PC-3 (cell line): ENCODE measurements around the gene EMP2. TPM values are rescaled to one million over a fixed set of nuclear protein-coding genes. Genes with fewer than 3 reads are reported as not detected.

Experiments used
- ATAC-seq: fragments of 200-7000 bp; cut with Tn5 transposase; 2 replicates; pipeline ENCODE4 v1.9.1; 2020; ENCODE audit warnings: mild to moderate bottlenecking, moderate library complexity
- BruUV-seq: library from RNA; stranded (reverse); fragments of 400-500 nt; replicated peaks from 2 replicates; lab custom pipeline; 2021; lab: Mats Ljungman, UMichigan
- CTCF ChIA-PET: fragments of 300-600 bp; sonication (Branson Sonifier 250); formaldehyde crosslinking; loops from one replicate; lab custom pipeline; 2022; ENCODE audit warnings: antibody characterized with exemption; lab: Charles Lee
- POLR2A ChIA-PET: fragments of 300-600 bp; sonication (Branson Sonifier 250); formaldehyde crosslinking; loops from one replicate; lab custom pipeline; 2022; ENCODE audit warnings: antibody characterized with exemption; ENCODE audit not compliant: unreplicated experiment; lab: Charles Lee
- DNase-seq: peaks from one replicate; pipeline ENCODE4 v3.0.0-alpha.2; 2015
- H2AFZ ChIP-seq: fragments of 300-600 bp; sonication (generic); 2 replicates; pipeline ENCODE4 v1.6.0; 2016; ENCODE audit warnings: antibody characterized with exemption, low read length
- H3F3A ChIP-seq: fragments of 300-600 bp; sonication (generic); one replicate; pipeline ENCODE4 v1.6.0; 2017; ENCODE audit warnings: antibody characterized with exemption, low read length, control low read depth, mild to moderate bottlenecking; ENCODE audit not compliant: unreplicated experiment
- H3K27ac ChIP-seq: fragments of 300-600 bp; sonication (generic); 2 replicates; pipeline ENCODE4 v1.5.1; 2016; ENCODE audit warnings: mild to moderate bottlenecking, low read length
- H3K27me3 ChIP-seq: fragments of 300-600 bp; sonication (generic); 2 replicates; pipeline ENCODE4 v1.6.1; 2016; ENCODE audit warnings: low read length, mixed read lengths
- H3K36me3 ChIP-seq: fragments of 300-600 bp; sonication (generic); 2 replicates; pipeline ENCODE4 v1.6.1; 2016; ENCODE audit warnings: low read depth, mixed run types, low read length, mixed read lengths
- H3K4me1 ChIP-seq: fragments of 300-600 bp; sonication (generic); 2 replicates; pipeline ENCODE4 v1.5.1; 2016; ENCODE audit warnings: low read length; ENCODE audit not compliant: insufficient read depth
- H3K4me2 ChIP-seq: fragments of 300-600 bp; sonication (generic); 2 replicates; pipeline ENCODE4 v1.6.0; 2016; ENCODE audit warnings: low read length
- H3K4me3 ChIP-seq: fragments of 300-600 bp; sonication (generic); 2 replicates; pipeline ENCODE4 v1.5.1; 2016; ENCODE audit warnings: mild to moderate bottlenecking, low read length, mixed read lengths
- H3K79me2 ChIP-seq: fragments of 300-600 bp; sonication (generic); 2 replicates; pipeline ENCODE4 v1.6.1; 2017; ENCODE audit warnings: low read length, mixed read lengths
- H3K9ac ChIP-seq: fragments of 300-600 bp; sonication (generic); 2 replicates; pipeline ENCODE4 v1.6.0; 2016; ENCODE audit warnings: mild to moderate bottlenecking, low read length
- H3K9me2 ChIP-seq: fragments of 300-600 bp; sonication (generic); replicated peaks from 2 replicates; pipeline ENCODE4 v1.6.1; 2016; ENCODE audit warnings: mixed run types, low read length, mixed read lengths
- H3K9me3 ChIP-seq: fragments of 300-600 bp; sonication (generic); 2 replicates; pipeline ENCODE4 v1.6.1; 2016; ENCODE audit warnings: low read length, mixed read lengths
- H4K20me1 ChIP-seq: fragments of 300-600 bp; sonication (generic); 2 replicates; pipeline ENCODE4 v1.6.1; 2016; ENCODE audit warnings: low read length, mixed read lengths
- EZH2 ChIP-seq: fragments of 300-600 bp; sonication (generic); IDR thresholded peaks from one replicate; pipeline ENCODE4 v1.6.1; 2017; ENCODE audit warnings: antibody characterized with exemption, mild to moderate bottlenecking, low read length; ENCODE audit not compliant: unreplicated experiment
- EZH2phosphoT487 ChIP-seq: fragments of 300-600 bp; sonication (generic); IDR thresholded peaks from 2 replicates; pipeline ENCODE4 v1.6.1; 2018; ENCODE audit warnings: mild to moderate bottlenecking, antibody characterized with exemption, low read length, borderline replicate concordance
- intact Hi-C: fragments of 100-400 bp; cut with micrococcal nuclease; formaldehyde crosslinking; loops from 2 replicates; pipeline ENCODE4 v1.9.0; 2023
- total RNA-seq: library from RNA; depleted of rRNA; stranded (reverse); fragments of >200 nt; gene quantifications from 2 replicates; pipeline ENCODE4 v1.2.3, GENCODE V29; 2014
- TF ChIP-seq, protein P1 (sequence below): fragments of 300-600 bp; sonication (generic); conservative IDR thresholded peaks from 2 replicates; pipeline ENCODE4 v1.5.1; 2017; ENCODE audit warnings: antibody characterized with exemption, low read depth, mild to moderate bottlenecking, low read length

EMP2 gene
- total RNA-seq, 1 experiment from 2014 or later = 38.7 TPM

DNA sequence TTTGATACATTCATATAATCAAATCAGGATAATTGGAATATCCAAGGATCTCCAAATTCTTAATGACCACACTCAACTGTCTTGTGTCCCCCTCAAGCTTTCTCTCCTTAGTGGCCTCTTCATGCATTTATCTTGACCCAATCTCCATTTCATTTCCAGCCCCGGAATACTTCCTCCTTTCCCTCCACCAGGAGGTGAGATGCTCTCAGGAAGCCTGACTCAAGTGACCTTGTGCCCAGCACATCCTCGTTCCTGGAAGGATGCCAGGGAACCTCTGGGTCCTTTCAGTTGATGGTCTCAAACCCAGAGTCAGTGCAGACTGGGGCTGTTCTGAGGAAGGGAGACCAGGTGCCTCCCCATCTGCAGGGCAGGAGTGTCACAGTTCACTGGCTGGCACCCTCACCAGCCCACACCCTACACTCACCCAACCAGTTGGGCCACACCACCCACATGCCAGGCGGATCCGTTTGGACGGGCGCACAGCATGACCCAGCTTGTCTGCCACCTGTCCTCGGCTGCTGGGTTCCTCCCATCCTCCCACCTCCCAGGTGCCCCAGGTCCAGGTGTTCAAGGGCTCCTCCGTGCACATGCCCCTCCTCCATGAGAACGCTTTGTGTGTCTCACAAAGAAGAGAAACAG, 14.0 kb upstream of the EMP2 start:
- Histone ChIP-seq H4K20me1 (no peaks in the 10 kb centered on the region), H3K9me2 (no peaks in the 10 kb centered on the region), H3K36me3 (no peaks in the 10 kb centered on the region), H2AFZ (0 out of 2 replicates have a peak overlapping the region, but pooled peaks have one; percentile 11), H3K27me3 (no peaks in the 10 kb centered on the region), H3K27ac (peak overlapping the region; percentile 34), H3K79me2 (no peaks in the 10 kb centered on the region), H3K9me3 (no peaks in the 10 kb centered on the region), H3K9ac (no peak overlapping the region), H3K4me3 (no peak overlapping the region), H3K4me2 (peak overlapping the region; percentile 39), H3F3A (no peaks in the 10 kb centered on the region), H3K4me1 (peaks cover 15% of the 10 kb centered on the region)
- intact Hi-C loops = no loop called here
- no TSS peak for BruUV-seq
- ATAC-seq = peak; percentile 61
- peak; percentile 71 for DNase-seq
- ChIA-PET CTCF (no interaction called here), POLR2A (no interaction called here)
- TF ChIP-seq EZH2 = no peak
- TF ChIP-seq EZH2phosphoT487 = no peak

DNA sequence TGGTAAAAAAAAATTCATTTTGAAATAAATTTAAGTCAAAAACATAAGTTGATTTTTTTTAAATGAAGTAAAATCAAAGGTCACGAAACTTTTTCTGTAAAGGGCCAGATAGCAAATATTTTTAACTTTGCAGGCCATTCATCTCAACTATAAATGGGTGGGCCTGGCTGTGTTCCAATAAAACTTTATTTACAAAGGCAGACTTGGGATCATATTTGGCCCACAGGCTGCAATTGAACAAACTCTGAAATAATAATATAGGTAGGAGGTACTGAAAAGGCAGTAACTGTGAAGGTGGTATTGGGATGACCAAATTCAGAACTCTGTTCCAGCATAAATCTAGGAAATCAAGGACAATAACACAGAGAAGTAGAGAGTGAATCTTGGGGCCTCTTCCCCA, 12.2 kb upstream of the EMP2 start:
- no peaks in the 10 kb centered on the region for H3K9me3 ChIP-seq
- H4K20me1 ChIP-seq = no peaks in the 10 kb centered on the region
- ChIA-PET CTCF (no interaction called here), POLR2A (no interaction called here)
- H3K4me3 ChIP-seq = no peak overlapping the region
- ATAC-seq (no peak), DNase-seq (no peak)
- no peaks in the 10 kb centered on the region for H3K36me3 ChIP-seq
- no peaks in the 10 kb centered on the region for H3K27me3 ChIP-seq
- H3K4me2 ChIP-seq = no peak overlapping the region
- H3K9ac ChIP-seq = no peak overlapping the region
- TF ChIP-seq, protein P1, sequence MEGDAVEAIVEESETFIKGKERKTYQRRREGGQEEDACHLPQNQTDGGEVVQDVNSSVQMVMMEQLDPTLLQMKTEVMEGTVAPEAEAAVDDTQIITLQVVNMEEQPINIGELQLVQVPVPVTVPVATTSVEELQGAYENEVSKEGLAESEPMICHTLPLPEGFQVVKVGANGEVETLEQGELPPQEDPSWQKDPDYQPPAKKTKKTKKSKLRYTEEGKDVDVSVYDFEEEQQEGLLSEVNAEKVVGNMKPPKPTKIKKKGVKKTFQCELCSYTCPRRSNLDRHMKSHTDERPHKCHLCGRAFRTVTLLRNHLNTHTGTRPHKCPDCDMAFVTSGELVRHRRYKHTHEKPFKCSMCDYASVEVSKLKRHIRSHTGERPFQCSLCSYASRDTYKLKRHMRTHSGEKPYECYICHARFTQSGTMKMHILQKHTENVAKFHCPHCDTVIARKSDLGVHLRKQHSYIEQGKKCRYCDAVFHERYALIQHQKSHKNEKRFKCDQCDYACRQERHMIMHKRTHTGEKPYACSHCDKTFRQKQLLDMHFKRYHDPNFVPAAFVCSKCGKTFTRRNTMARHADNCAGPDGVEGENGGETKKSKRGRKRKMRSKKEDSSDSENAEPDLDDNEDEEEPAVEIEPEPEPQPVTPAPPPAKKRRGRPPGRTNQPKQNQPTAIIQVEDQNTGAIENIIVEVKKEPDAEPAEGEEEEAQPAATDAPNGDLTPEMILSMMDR = no peak
- TF ChIP-seq EZH2phosphoT487 = no peak
- TF ChIP-seq EZH2 = no peak
- H3K4me1 ChIP-seq = peaks cover 27% of the 10 kb centered on the region
- H2AFZ ChIP-seq = no peak overlapping the region
- H3F3A ChIP-seq = no peaks in the 10 kb centered on the region
- intact Hi-C loops = no loop called here
- H3K27ac ChIP-seq = no peak overlapping the region
- BruUV-seq = no TSS peak
- H3K79me2 ChIP-seq = no peaks in the 10 kb centered on the region
- no peaks in the 10 kb centered on the region for H3K9me2 ChIP-seq

DNA sequence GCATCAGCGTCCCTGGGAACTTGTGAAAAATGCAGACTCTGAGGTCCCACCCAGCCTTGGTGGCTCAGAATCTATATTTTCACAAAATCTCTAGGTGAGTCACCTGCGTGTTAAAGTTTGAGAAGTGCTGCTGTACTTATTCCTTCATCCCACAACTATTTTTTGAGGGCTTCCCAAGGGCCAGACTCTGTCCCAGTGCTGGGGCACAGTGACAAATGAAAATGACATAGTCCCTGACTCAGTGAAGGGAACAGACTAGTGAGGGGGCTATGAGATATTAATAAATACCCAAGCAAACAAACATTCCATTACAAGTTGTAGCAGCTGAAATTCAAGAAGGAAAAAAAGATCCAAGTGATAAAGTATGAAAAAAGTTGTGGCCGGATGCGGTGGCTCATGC, 9.9 kb upstream of the EMP2 start:
- no peaks in the 10 kb centered on the region for H3K79me2 ChIP-seq
- H3K27me3 ChIP-seq = no peaks in the 10 kb centered on the region
- ATAC-seq = no peak
- peaks cover 1% of the 10 kb centered on the region for H3F3A ChIP-seq
- intact Hi-C loops = no loop called here
- POLR2A ChIA-PET = no interaction called here
- peaks cover 41% of the 10 kb centered on the region for H3K4me1 ChIP-seq
- H3K9ac ChIP-seq = no peak overlapping the region
- no peak overlapping the region for H3K4me3 ChIP-seq
- peak overlapping the region; percentile 70 for H3K27ac ChIP-seq
- no peaks in the 10 kb centered on the region for H3K9me3 ChIP-seq
- TF ChIP-seq EZH2 (no peak), EZH2phosphoT487 (no peak)
- TF ChIP-seq, protein P1 = no peak
- peak; percentile 25 for DNase-seq
- H2AFZ ChIP-seq = no peak overlapping the region
- CTCF ChIA-PET = interaction anchor here (0.6 kb wide), 1 partner anchor 61 kb away, joined by 3 read pairs; no protein-coding TSS in a partner anchor
- no peaks in the 10 kb centered on the region for H4K20me1 ChIP-seq
- H3K9me2 ChIP-seq = no peaks in the 10 kb centered on the region
- no peak overlapping the region for H3K4me2 ChIP-seq
- BruUV-seq = no TSS peak
- H3K36me3 ChIP-seq = no peaks in the 10 kb centered on the region
